HG02610 (cell line): ENCODE data around the gene HARBI1.

Experiments
- ATAC-seq: cut with Tn5 transposase; IDR thresholded peaks from one replicate; pipeline ENCODE4 v1.9.1; 2021; ENCODE audit warnings: mild to moderate bottlenecking, moderate library complexity; ENCODE audit not compliant: unreplicated experiment

The HARBI1 gene, protein sequence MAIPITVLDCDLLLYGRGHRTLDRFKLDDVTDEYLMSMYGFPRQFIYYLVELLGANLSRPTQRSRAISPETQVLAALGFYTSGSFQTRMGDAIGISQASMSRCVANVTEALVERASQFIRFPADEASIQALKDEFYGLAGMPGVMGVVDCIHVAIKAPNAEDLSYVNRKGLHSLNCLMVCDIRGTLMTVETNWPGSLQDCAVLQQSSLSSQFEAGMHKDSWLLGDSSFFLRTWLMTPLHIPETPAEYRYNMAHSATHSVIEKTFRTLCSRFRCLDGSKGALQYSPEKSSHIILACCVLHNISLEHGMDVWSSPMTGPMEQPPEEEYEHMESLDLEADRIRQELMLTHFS

GRCh38 chr11:46617134-46617971 lies at the start of gene HARBI1, which contains the start of gene ATG13:
Gene HARBI1 (minus strand): TSS chr11:46617227. CDS start chr11:46616237, 990 bp downstream.
Gene ATG13 (plus strand): TSS chr11:46617553. CDS start chr11:46644292, 26,739 bp downstream.
- ATAC-seq: peak; percentile 96

DNA sequence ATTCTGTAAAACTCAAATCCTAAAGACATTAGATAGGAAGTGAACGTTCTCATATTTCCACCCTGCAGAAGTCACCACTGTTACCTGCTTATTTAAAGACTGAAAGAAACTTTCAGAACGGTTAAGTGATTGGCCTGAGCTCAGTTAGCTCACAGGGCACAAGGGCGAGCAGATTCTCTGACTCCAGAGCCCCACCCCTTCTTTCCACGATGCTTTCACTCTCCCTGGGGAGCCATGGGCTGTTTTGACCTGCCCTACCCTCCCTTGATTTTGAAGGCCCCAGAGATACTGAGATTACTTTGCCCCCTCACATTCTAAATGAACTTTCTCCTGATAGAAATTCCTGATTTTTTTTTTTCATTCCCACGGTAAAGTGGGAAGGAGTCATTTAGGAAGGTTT lies 49.5 kb upstream of the HARBI1 start:
- no peak for ATAC-seq

GRCh38 chr11:46665356-46665755 lies 48.3 kb upstream of the HARBI1 start:
- ATAC-seq: no peak

DNA sequence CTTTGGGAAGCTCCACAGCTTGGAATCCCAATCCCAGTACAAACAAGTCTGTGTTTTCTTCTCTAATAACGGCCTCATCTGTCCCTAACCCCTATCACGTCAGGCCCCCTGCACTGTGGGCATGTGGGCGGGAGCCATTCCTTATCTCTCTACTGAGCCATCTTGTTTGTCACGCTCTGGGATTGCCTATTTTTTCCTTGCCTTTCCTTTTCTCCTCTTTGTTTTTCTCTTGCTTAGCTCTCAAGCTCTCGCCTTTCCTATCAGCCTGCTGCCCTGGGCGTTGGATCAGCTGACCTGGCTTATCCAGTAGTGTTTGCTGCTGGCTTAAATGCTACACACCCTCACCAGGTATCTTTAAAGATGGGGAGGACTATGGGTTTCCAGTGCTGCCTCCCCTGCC lies 47.6 kb upstream of the HARBI1 start:
- ATAC-seq: no peak

DNA sequence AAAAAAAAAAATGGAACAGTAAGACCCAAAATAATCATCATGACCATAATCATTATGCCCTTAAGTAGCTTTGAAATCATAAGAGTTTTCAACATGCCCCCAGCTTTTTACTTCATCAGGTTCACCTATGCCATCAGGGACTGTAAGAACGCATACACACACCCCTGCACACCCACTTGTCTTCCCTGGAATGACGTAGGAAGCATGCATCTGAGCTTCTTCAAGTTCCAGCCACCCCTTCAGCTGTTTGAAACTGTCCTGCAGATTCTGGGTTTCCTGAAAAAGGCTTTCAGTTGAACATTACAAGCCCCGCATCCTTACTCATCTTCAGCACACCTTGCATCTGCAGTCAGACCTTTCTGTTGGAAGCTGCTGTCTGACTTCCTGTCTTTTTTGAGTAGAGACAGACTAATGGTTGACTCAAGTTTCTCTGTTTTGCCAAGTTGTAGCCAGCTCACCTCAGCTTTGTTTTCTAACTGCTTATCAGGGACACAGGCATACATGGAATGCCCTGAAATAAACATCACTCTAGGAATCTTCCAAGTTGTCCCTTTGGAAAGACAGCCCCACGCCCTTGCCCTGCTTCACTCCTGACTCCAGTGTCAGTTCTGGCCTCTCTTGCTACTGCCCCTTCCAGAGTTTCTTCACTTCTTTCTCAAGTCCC lies 46.4 kb upstream of the HARBI1 start:
- ATAC-seq: no peak

DNA sequence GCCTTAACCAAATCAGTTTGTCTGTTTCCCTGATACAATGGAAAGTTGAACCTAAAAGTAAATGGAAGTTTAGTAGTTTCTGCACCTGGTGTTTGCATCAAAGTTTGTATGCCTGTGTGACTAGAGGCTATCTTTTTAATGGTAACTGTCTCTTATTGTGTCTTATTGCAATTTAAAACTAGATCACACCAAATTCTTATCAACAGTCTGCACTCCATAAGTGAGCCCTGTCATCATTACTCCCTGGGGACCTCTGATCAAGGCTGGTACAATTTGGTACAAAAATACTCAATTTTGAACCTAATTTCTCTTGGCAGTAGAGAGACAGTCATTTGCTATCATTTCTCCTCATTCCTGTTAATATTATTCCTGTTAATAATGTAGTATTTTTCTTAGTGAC lies 45.3 kb upstream of the HARBI1 start:
- ATAC-seq: no peak

DNA sequence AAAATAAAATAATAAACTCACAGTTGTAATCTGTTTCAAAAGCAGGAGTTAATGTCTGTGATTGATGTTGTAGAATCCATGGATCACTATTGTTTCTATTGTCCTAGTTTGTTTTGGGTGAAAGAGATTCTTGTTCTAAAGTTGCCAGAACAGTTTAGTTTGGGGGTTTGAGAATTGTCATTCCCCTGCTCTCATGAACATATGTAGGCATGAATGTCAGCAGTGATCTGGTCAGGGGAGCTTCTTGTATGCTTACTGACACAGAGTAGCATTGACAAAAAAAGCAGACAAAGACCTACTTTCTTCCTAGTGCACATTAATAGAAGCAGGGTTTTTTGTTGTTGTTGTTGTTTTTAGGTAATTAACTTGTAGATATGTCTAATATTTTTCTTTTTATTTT lies 44.8 kb upstream of the HARBI1 start:
- ATAC-seq: no peak

GRCh38 chr11:46659908-46660307 lies 42.9 kb upstream of the HARBI1 start:
- no peak for ATAC-seq

GRCh38 chr11:46658259-46658658 lies 41.2 kb upstream of the HARBI1 start:
- ATAC-seq: no peak

- ATAC-seq: no peak
Measured at GRCh38 chr11:46657186-46657585, 40.2 kb upstream of the HARBI1 start.

DNA sequence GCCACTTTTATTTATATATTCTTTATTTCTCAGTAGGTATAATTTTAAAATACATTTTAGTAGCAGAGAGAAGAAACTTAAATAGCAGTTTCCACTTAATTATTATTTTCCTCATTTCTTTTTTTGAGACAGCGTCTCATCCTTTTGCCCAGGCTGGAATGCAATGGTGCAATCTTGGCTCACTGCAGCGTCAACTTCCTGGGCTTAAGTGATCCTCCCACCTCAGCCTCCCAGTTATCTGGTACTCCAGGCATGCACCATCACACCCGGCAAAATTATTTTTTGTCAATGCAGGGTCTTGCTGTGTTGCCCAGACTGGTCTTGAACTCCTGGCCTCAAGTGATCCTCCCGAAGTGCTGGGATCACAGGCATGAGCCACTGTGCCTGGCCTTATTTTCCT lies 38.6 kb upstream of the HARBI1 start:
- no peak for ATAC-seq

DNA sequence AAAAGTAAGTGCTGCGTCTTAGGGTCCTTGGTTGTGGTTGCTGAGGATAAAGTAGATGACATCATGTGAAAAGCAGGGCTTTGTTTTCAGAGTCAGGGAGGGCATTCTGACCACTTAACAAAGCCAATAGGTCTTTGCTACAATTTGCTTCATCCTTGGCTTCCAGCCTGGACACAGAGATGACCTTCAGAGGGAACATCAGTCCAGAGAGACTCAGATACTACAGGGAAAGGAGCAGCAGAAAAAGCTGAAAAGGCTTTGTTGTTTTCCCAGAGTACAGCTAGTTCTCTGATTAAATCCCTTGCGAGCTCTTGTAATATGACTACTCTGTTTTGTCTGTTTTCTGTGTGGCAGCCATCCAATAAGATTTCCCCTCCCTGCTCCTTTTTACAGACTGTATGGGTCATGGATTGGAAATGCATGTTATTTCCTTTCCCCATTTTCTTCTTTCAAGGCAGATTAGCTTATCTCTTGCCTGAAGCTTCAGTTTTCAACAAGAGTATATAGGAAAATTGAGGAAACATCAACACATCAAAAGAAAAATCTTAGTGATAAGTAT lies 32.2 kb upstream of the HARBI1 start:
- no peak for ATAC-seq

DNA sequence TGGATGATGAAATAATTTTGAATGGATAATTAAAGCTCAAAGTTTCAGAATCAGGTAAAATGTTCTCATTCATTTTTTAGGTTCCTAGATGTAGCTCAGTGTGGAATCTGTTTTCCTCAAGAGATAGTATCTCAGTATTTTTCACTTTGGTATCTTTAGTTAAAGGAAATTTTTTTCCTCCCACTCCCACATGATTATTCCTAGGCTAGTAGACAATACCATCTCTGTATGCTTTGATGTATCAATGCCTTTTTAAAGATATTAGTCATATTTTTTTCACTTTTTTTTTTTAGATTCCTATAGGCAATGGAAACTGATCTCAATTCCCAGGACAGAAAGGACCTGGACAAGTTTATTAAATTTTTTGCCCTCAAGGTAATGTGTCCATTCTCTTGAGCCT lies 27.0 kb upstream of the HARBI1 start:
- no peak for ATAC-seq

GRCh38 chr11:46643531-46643930 lies 26.5 kb upstream of the HARBI1 start:
- no peak for ATAC-seq

DNA sequence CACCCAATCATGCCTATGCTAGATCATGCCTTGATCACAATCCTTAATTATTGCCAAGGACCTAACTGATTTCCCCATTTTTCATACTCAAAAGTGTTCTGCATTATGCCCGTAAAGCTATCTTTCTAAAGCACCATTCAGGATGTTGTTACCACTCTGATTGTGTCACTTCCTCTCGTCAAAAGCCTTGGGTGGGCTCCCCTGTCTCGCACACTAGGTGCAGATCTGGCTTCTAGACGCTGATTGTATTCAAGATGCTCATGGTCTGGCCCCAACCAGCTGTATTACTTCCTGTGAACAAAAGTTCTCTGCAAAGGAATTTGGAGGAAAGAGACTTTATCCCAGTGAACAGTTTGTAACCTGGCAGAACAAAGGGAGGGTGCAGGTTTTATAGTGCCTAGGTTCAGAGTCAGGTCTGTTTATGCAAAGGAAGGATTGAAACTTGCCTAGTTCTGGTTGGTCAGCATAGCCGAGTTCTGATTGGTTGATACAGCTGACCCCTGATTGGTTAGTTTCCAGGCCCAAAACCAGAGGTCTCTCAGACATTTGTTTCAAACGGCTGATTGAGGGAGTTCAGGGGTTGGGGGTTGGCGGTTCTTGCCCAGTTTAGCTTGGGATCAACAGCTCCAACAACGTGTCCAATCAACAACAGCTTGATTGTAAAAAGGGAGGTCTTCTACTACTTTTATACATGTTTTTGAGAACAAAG lies 25.8 kb upstream of the HARBI1 start:
- ATAC-seq: no peak

- no peak for ATAC-seq
Measured at GRCh38 chr11:46641639-46642038, 24.6 kb upstream of the HARBI1 start.

- ATAC-seq: no peak
Measured at GRCh38 chr11:46640036-46640788, 23.2 kb upstream of the HARBI1 start.

GRCh38 chr11:46639197-46639839 lies 22.3 kb upstream of the HARBI1 start:
- no peak for ATAC-seq

DNA sequence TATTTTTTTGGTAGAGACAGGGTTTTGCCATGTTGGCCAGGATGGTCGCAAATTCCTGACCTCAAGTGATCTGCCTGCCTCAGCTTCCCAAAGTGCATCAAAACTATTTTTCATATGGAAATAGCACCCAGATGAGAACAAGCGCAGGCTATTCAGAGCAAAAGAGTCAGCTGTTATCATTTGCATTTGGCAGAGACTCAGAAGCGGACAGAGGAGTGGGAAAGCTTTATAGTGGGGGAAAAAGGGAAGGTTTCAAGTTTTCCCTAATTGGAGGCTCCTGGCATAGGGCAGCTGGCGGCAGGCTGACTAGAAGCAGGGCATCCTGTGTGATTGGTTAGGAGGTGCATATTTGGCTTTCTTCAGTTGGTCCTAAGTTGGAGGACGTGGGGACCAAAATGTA lies 20.5 kb upstream of the HARBI1 start:
- no peak for ATAC-seq
